BLaER1 treated with 17β-estradiol and CSF1 and Interleukin-3, amounts not matched to agents 10 nM and 100 nM (cell line): ENCODE data around the gene SHOX.

Source experiments
- H3K27ac ChIP-seq, 11 experiments: shearing (Covaris generic); formaldehyde crosslinking; 2 replicates each; pipeline ENCODE4 v1.8.1; 2022
- H3K27me3 ChIP-seq, 11 experiments: shearing (Covaris generic); formaldehyde crosslinking; 2 replicates each; pipeline ENCODE4 v1.8.1; 2022
- H3K36me3 ChIP-seq, 11 experiments: shearing (Covaris generic); formaldehyde crosslinking; 2 replicates each; pipeline ENCODE4 v1.8.1; 2022
- H3K4me1 ChIP-seq, 10 experiments: shearing (Covaris generic); formaldehyde crosslinking; 2 replicates each; pipeline ENCODE4 v1.8.1; 2022
- H3K4me2 ChIP-seq, 11 experiments: shearing (Covaris generic); formaldehyde crosslinking; 2 replicates each; pipeline ENCODE4 v1.8.1; 2022
- H3K4me3 ChIP-seq, 10 experiments: shearing (Covaris generic); formaldehyde crosslinking; 2 replicates each; pipeline ENCODE4 v1.8.1; 2022
- H3K9ac ChIP-seq, 11 experiments: shearing (Covaris generic); formaldehyde crosslinking; 2 replicates each; pipeline ENCODE4 v1.8.1; 2022
- H3K9me3 ChIP-seq, 11 experiments: shearing (Covaris generic); formaldehyde crosslinking; replicated peaks in 1 of 11; 2 replicates each; pipeline ENCODE4 v1.8.1; 2022
- H4K20me1 ChIP-seq, 11 experiments: shearing (Covaris generic); formaldehyde crosslinking; 2 replicates each; pipeline ENCODE4 v1.8.1; 2022
- Cebpa-rat ChIP-seq, 11 experiments: shearing (Covaris generic); IDR thresholded peaks; 2 replicates each; pipeline ENCODE4 v1.8.1; 2022

Gene SHOX

DNA sequence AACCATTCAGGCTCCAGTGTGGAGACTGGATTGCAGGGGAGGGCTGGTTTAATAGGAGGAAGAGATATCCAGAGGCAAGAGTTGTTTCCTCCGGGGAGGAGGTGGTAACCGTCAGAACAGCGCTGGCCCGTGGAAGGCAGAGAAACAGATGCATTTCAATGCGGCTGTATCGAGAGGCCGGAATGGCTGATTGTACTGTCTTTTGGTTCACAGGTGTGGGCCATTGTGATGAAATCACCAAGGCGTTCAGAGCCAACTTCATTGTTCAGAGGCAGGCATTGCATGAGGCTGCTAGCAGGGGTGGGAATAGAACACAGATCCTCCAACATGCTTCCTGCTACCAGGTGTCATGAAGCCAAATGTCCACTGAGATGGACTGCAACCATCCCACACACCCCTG lies 53.0 kb downstream of the SHOX start:
- H3K4me3 ChIP-seq: no peak overlapping the region
- no peaks in the 10 kb centered on the region for H3K4me1 ChIP-seq
- no peaks in the 10 kb centered on the region for H3K9me3 ChIP-seq
- no peaks in the 10 kb centered on the region; a peak in 2 of 22 replicates for H3K27me3 ChIP-seq
- H4K20me1 ChIP-seq: no peaks in the 10 kb centered on the region
- H3K27ac ChIP-seq: no peak overlapping the region
- no peak for TF ChIP-seq Cebpa-rat (IDR thresholded peaks at IDR 0.05)
- H3K36me3 ChIP-seq: no peaks in the 10 kb centered on the region
- H3K9ac ChIP-seq: no peak overlapping the region
- no peak overlapping the region for H3K4me2 ChIP-seq

DNA sequence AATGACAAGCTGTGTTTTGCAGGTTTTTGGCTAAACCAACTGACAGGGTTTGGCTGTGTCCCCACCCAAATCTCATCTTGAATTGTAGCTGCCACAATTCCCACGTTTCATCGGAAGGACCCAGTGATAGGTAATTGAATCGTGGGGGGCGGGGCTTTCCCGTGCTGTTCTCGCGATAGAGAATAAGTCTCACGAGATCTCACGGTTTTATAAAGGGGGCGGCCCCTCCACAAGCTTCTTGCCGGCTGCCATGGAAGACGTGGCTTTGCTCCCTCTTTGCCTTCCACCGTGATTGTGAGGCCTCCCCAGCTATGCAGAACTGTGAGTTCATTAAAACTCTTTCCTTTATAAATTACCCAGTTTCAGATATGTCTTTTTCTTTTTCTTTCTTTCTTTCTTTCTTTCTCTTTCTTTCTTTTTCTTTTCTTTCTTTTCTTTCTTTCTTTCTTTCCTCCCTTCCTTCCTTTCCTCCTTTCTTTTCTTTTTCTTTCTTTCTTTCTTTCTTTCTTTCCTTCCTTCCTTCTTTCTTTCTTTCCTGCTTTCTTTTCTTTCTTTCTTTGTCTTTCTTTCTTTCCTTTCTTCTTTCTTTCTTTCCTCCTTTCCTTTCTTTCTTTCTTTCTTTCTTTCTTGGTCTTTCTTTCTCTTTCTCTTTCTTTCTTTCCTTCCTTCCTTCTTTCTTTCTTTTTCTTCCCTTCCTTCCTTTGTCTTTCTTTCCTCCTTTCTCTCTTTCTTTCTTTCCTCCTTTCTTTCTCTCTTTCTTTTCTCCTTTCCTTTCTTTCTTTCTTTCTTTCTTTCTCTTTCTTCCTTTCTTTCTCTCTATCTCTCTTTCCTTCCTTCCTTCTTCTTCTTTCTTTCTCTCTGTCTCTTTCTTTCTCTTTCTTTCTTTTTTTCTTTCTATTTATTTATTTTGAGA lies 54.8 kb downstream of the SHOX start:
- Histone ChIP-seq H3K4me1 (no peaks in the 10 kb centered on the region), H4K20me1 (no peaks in the 10 kb centered on the region), H3K27me3 (no peaks in the 10 kb centered on the region; a peak in 2 of 22 replicates), H3K9ac (no peak overlapping the region), H3K9me3 (no peaks in the 10 kb centered on the region), H3K27ac (no peak overlapping the region), H3K36me3 (no peaks in the 10 kb centered on the region), H3K4me3 (no peak overlapping the region), H3K4me2 (no peak overlapping the region)
- no peak for TF ChIP-seq Cebpa-rat (IDR thresholded peaks at IDR 0.05)

DNA sequence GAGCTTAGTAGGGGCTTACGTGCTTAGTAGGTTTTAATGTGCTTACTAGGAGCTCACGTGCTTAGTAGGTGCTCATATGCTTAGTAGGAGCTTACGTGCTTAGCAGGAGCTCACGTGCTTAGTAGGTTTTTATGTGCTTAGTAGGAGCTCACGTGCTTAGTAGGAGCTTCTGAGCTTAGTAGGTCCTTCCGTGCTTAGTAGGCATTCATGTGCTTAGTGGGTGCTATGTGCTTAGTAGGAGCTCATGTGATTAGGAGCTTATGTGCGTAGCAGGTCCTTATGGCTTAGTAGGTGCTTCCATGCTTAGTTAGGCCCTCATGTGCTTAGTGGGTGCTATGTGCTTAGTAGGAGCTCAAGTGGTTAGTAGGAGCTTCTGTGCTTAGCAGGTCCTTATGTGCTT lies 59.4 kb downstream of the SHOX start:
- no peak for TF ChIP-seq Cebpa-rat (IDR thresholded peaks at IDR 0.05)
- H3K4me1 ChIP-seq: no peaks in the 10 kb centered on the region
- no peaks in the 10 kb centered on the region for H3K27me3 ChIP-seq
- H3K27ac ChIP-seq: no peak overlapping the region
- H4K20me1 ChIP-seq: no peaks in the 10 kb centered on the region
- peaks cover 0 to 5% (median 0%) of the 10 kb centered on the region in 11 experiments; a peak in 5 of 22 replicates for H3K9me3 ChIP-seq
- no peaks in the 10 kb centered on the region for H3K36me3 ChIP-seq
- no peak overlapping the region for H3K9ac ChIP-seq
- H3K4me2 ChIP-seq: no peak overlapping the region
- no peak overlapping the region for H3K4me3 ChIP-seq

DNA sequence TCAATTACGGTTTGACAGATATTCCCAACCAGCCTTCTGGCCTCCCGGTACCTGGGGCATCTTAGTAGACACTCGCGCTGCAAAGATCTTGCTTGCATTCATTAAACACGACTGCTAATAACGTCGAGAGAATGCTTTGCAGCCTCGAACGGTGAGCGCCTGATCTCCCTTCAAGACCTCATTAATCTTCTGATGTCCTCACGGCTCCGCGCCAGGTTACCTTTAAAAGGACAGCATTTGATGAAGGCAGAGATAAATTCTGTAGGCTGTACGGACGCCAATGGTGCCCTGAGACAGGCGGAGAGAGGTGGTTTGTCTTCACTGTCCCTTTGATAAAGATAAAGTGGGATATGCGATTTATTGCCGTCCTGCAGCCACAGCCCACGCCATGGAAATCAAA lies 64.2 kb downstream of the SHOX start:
- Histone ChIP-seq H3K4me3 (no peak overlapping the region), H3K4me1 (peaks cover 0 to 8% (median 0%) of the 10 kb centered on the region in 10 experiments; a peak in 3 of 20 replicates), H3K36me3 (no peaks in the 10 kb centered on the region), H3K27me3 (no peaks in the 10 kb centered on the region), H3K9ac (no peak overlapping the region), H3K9me3 (peaks cover 4 to 31% (median 13%) of the 10 kb centered on the region in 11 experiments; a peak in 13 of 22 replicates), H4K20me1 (no peaks in the 10 kb centered on the region), H3K4me2 (no peak overlapping the region), H3K27ac (no peak overlapping the region)
- TF ChIP-seq Cebpa-rat (IDR thresholded peaks at IDR 0.05): no peak

DNA sequence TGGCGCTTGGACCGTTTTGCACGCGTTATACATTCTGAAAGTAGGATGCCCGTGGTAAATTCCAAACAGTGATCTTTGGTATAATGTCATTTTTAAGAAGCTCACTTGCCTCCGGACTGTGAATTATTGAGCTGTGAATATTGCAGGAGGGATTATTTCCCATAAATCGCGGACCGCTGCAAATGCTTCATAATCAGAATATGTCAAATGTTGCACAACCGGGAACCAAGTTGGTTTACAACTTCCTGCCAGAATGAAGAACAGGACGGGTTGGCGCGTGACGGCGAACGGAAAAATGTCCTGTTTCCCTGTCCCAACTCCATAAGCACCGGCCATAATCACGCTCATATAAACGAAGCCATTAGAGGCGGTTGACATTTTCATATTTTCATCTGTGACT lies 67.6 kb downstream of the SHOX start:
- no peaks in the 10 kb centered on the region for H3K36me3 ChIP-seq
- H3K4me2 ChIP-seq: peak overlapping the region in 3 of 11 experiments; percentile 1 to 25 (median 12); a peak in 4 of 22 replicates
- no peaks in the 10 kb centered on the region for H4K20me1 ChIP-seq
- peaks cover 0 to 8% (median 0%) of the 10 kb centered on the region in 10 experiments; a peak in 3 of 20 replicates for H3K4me1 ChIP-seq
- peaks cover 4 to 35% (median 18%) of the 10 kb centered on the region in 11 experiments; a peak in 14 of 22 replicates for H3K9me3 ChIP-seq
- no peak overlapping the region for H3K27ac ChIP-seq
- no peaks in the 10 kb centered on the region for H3K27me3 ChIP-seq
- no peak overlapping the region for H3K9ac ChIP-seq
- TF ChIP-seq Cebpa-rat (IDR thresholded peaks at IDR 0.05): peak in 1 of 11 experiments; percentile 22; a peak in 1 of 22 replicates
- H3K4me3 ChIP-seq: no peak overlapping the region

DNA sequence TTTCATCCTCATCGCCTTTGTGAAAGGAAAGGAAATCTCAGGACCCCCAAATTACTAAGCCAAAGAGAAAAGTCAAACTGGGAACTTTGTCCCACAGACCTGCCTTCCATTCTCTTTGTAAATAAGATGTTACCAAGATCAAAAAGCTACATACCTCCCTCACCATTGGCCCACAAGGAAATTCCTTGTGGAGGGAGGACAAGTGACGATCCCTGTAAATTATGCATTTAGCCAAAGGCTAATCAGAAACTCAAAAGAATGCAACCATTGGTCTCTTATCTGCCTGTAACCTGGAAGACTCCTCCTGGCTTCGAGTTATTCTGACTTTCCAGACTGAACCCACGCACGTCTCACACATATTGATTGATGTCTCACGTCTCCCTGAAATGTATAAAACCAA lies 70.3 kb downstream of the SHOX start:
- Histone ChIP-seq H3K9ac (no peak overlapping the region), H3K9me3 (peaks cover 4 to 31% (median 10%) of the 10 kb centered on the region in 11 experiments; a peak in 13 of 22 replicates), H3K4me3 (no peak overlapping the region), H3K27me3 (no peaks in the 10 kb centered on the region), H4K20me1 (no peaks in the 10 kb centered on the region), H3K4me2 (no peak overlapping the region), H3K4me1 (peaks cover 0 to 8% (median 0%) of the 10 kb centered on the region in 10 experiments; a peak in 3 of 20 replicates), H3K27ac (no peak overlapping the region), H3K36me3 (no peaks in the 10 kb centered on the region)
- no peak for TF ChIP-seq Cebpa-rat (IDR thresholded peaks at IDR 0.05)

DNA sequence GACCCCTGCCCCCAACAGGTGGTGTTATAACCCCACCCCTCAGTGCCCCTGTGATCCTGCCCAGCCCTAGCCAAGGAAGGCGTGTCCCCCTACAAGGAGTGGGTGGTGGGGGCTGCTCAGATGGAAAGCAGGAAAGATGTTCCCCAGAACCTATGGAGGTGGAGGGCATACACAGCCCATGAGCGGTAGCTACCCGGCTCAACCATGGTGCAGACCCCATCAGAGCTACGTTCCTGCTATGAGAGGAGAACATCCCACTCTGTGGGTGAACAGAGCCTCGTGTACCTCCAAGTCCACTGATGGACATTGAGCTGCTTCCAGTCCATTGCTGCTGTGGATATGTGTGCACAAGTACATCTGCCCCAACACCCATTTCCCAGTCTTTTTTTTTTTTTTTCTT lies 71.1 kb downstream of the SHOX start:
- H3K9ac ChIP-seq: no peak overlapping the region
- H3K4me1 ChIP-seq: peaks cover 0 to 8% (median 0%) of the 10 kb centered on the region in 10 experiments; a peak in 3 of 20 replicates
- no peak overlapping the region for H3K27ac ChIP-seq
- no peaks in the 10 kb centered on the region for H4K20me1 ChIP-seq
- H3K4me2 ChIP-seq: no peak overlapping the region
- no peak for TF ChIP-seq Cebpa-rat (IDR thresholded peaks at IDR 0.05)
- no peaks in the 10 kb centered on the region for H3K27me3 ChIP-seq
- H3K36me3 ChIP-seq: no peaks in the 10 kb centered on the region
- H3K4me3 ChIP-seq: no peak overlapping the region
- H3K9me3 ChIP-seq: peaks cover 4 to 32% (median 9%) of the 10 kb centered on the region in 11 experiments; a peak in 12 of 22 replicates

DNA sequence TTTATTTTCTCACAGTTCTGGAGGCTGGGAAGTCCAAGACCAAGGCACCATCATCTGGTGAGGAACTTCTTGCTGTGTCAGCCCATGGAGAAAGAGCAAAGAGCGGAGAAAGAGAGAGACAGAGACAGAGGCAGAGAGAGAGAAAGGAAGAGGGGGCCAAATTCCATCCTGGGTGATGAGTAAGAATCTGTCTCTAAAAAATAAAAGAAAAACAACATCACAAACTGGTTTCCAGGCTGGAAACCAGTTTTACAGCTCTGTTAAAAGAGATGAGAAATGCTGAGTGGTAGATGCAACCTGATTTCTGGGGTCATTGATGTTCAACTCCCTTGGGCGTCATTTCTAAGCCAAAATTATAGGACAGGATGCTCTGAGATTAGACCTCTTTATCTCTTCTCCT lies 72.9 kb downstream of the SHOX start:
- Histone ChIP-seq H3K9ac (no peak overlapping the region), H3K4me2 (no peak overlapping the region), H3K27ac (no peak overlapping the region), H3K36me3 (no peaks in the 10 kb centered on the region), H3K4me3 (no peak overlapping the region), H3K9me3 (peaks cover 0 to 31% (median 8%) of the 10 kb centered on the region in 11 experiments; a peak in 14 of 22 replicates), H4K20me1 (no peaks in the 10 kb centered on the region), H3K4me1 (peaks cover 0 to 2% (median 0%) of the 10 kb centered on the region in 10 experiments; a peak in 3 of 20 replicates), H3K27me3 (no peaks in the 10 kb centered on the region)
- no peak for TF ChIP-seq Cebpa-rat (IDR thresholded peaks at IDR 0.05)

DNA sequence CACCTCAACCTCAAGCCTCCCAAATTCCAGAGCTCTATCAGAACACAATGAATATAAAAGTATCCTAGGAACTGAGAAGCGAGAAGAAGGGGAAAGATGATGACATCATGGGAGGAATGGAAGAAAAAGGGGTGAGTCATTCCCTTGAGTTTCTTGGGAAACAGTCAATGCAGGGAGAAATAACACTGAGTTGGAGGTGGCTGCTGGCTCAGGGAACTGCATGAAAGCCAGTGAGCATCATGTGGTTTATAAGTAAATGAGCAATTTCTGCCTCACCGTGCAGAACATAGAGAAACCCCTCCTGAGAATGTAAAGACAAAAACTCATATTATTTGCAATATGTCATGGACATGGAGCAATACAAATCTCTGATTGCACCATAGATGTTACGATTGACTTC lies 73.3 kb downstream of the SHOX start:
- Histone ChIP-seq H3K9ac (no peak overlapping the region), H3K27me3 (no peaks in the 10 kb centered on the region), H3K4me3 (no peak overlapping the region), H3K27ac (no peak overlapping the region), H3K4me2 (no peak overlapping the region), H3K36me3 (no peaks in the 10 kb centered on the region), H3K4me1 (no peaks in the 10 kb centered on the region), H3K9me3 (peaks cover 0 to 31% (median 8%) of the 10 kb centered on the region in 11 experiments; a peak in 14 of 22 replicates), H4K20me1 (no peaks in the 10 kb centered on the region)
- no peak for TF ChIP-seq Cebpa-rat (IDR thresholded peaks at IDR 0.05)
